ENCODE data around the gene FARP1.

Gene FARP1

GRCh38 chr13:98454389-98454881, 311.5 kb downstream of the FARP1 start:
- TF ChIP-seq TCF12 (IDR thresholded peaks at IDR 0.05; ENCODE audit: low read depth) (no peak), NFIC (IDR thresholded peaks at IDR 0.05) (0 out of 2 replicates have a peak, but pooled peaks have one; percentile 18), CREB1 (IDR thresholded peaks at IDR 0.05; ENCODE audit: low read depth) (no peak)

- no peak for TF ChIP-seq EGR1 (IDR thresholded peaks at IDR 0.05)
Observed at GRCh38 chr13:98456413-98456845, 313.5 kb downstream of the FARP1 start.

GRCh38 chr13:98457053-98457452, 314.2 kb downstream of the FARP1 start:
- no peak for TF ChIP-seq TAF1 (IDR thresholded peaks at IDR 0.05; ENCODE audit: low read depth)
- no peak for TF ChIP-seq MAX (IDR thresholded peaks at IDR 0.05)
- no peak for TF ChIP-seq REST (IDR thresholded peaks at IDR 0.05; ENCODE audit: low read depth)
- TF ChIP-seq RAD21 (IDR thresholded peaks at IDR 0.05; ENCODE audit: low read depth) = no peak
- no peak for TF ChIP-seq USF1 (IDR thresholded peaks at IDR 0.05)
- no peak for TF ChIP-seq YY1 (IDR thresholded peaks at IDR 0.05; ENCODE audit: low read depth)
- no peak for TF ChIP-seq EP300 (IDR thresholded peaks at IDR 0.05; ENCODE audit: borderline replicate concordance)
- no peak for TF ChIP-seq CEBPB (IDR thresholded peaks at IDR 0.05)

- no peak for TF ChIP-seq TAF1 (IDR thresholded peaks at IDR 0.05; ENCODE audit: low read depth)
- no peak for TF ChIP-seq YY1 (IDR thresholded peaks at IDR 0.05; ENCODE audit: low read depth)
- TF ChIP-seq RAD21 (IDR thresholded peaks at IDR 0.05; ENCODE audit: low read depth) = no peak
- no peak for TF ChIP-seq REST (IDR thresholded peaks at IDR 0.05; ENCODE audit: low read depth)
- TF ChIP-seq TEAD4 (IDR thresholded peaks at IDR 0.05) = no peak
Observed at GRCh38 chr13:98458431-98458830, 315.5 kb downstream of the FARP1 start.

- TF ChIP-seq CEBPB (IDR thresholded peaks at IDR 0.05) (no peak), NFIC (IDR thresholded peaks at IDR 0.05) (no peak)
Observed at GRCh38 chr13:98459171-98459681, 316.3 kb downstream of the FARP1 start.

GRCh38 chr13:98459721-98460370, 317.0 kb downstream of the FARP1 start:
- no peak for TF ChIP-seq EP300 (IDR thresholded peaks at IDR 0.05; ENCODE audit: borderline replicate concordance)
- no peak for TF ChIP-seq CEBPB (IDR thresholded peaks at IDR 0.05)
- no peak for TF ChIP-seq ZBTB7A (IDR thresholded peaks at IDR 0.05; ENCODE audit: low read depth)

GRCh38 chr13:98460516-98460915, 317.6 kb downstream of the FARP1 start:
- TF ChIP-seq CEBPB (IDR thresholded peaks at IDR 0.05) = no peak
- TF ChIP-seq EP300 (IDR thresholded peaks at IDR 0.05; ENCODE audit: borderline replicate concordance) = no peak
- TF ChIP-seq USF1 (IDR thresholded peaks at IDR 0.05) = no peak
- TF ChIP-seq FOXM1 (IDR thresholded peaks at IDR 0.05; ENCODE audit: borderline replicate concordance, low read depth) = no peak
- no peak for TF ChIP-seq TAF1 (IDR thresholded peaks at IDR 0.05; ENCODE audit: low read depth)
- TF ChIP-seq NFIC (IDR thresholded peaks at IDR 0.05) = no peak
- no peak for TF ChIP-seq EGR1 (IDR thresholded peaks at IDR 0.05)
